B cell (primary cell): ENCODE data around the gene TBCD. TPM values are rescaled to one million over a fixed set of nuclear protein-coding genes. Genes with fewer than 3 reads are reported as not detected.

ENCODE experiments used
- ATAC-seq: fragments of 200-7000 bp; cut with Tn5 transposase; one replicate; pipeline ENCODE4 v1.10.0; 2021; ENCODE audit warnings: low read depth, mild to moderate bottlenecking, moderate number of reproducible peaks, moderate library complexity
- CTCF ChIA-PET: fragments of 350-600 bp; sonication (Branson Sonifier 250); formaldehyde crosslinking; loops from one replicate; lab custom pipeline; 2021; ENCODE audit warnings: antibody characterized with exemption, inconsistent platforms; lab: Charles Lee
- POLR2A ChIA-PET: fragments of 350-600 bp; sonication (Branson Sonifier 250); formaldehyde crosslinking; loops from one replicate; lab custom pipeline; 2021; ENCODE audit warnings: antibody characterized with exemption; lab: Charles Lee
- DNase-seq: peaks from one replicate; pipeline ENCODE4 v3.0.0; 2013
- H2AFZ ChIP-seq: 2 replicates; pipeline ENCODE4 v1.6.1; 2012; ENCODE audit warnings: mild to moderate bottlenecking, low read depth, low read length; ENCODE audit not compliant: insufficient read depth, poor library complexity, severe bottlenecking
- H3K27ac ChIP-seq, 2 donors: 1 replicate in 1 of 2; 2 replicates in 1 of 2; pipeline ENCODE4 v1.5.1; 2012 to 2013; ENCODE audit warnings: low read length in 2 of 2, mild to moderate bottlenecking in 2 of 2, moderate library complexity in 1 of 2
- H3K27me3 ChIP-seq, 4 experiments: fragments of 200-600 bp in 1 of 4; sonication (generic) in 1 of 4; replicated peaks in 1 of 4; 1 replicate in 2 of 4; 2 replicates in 2 of 4; pipeline versions ENCODE4 v1.6.1 to v1.7.0; 2013 to 2016; ENCODE audit warnings: low read length in 3 of 4, mild to moderate bottlenecking in 2 of 4, mixed read lengths in 1 of 4, moderate library complexity in 1 of 4; ENCODE audit not compliant: insufficient read depth in 4 of 4, control insufficient read depth in 3 of 4; ENCODE audit errors: control extremely low read depth in 1 of 4
- H3K36me3 ChIP-seq, 2 experiments: replicated peaks in 1 of 2; 1 replicate in 1 of 2; 2 replicates in 1 of 2; pipeline versions ENCODE4 v1.6.1 to v1.7.1; 2013; ENCODE audit warnings: low read length in 1 of 2; ENCODE audit not compliant: insufficient read depth in 2 of 2, control insufficient read depth in 1 of 2; ENCODE audit errors: control extremely low read depth in 1 of 2, extremely low read depth in 1 of 2
- H3K4me1 ChIP-seq, 2 donors: fragments of 200-600 bp in 1 of 2; sonication (generic) in 1 of 2; 1 replicate in 1 of 2; 2 replicates in 1 of 2; pipeline versions ENCODE4 v1.5.1 to v1.6.1; 2013 to 2017; ENCODE audit warnings: low read length in 2 of 2; ENCODE audit not compliant: control insufficient read depth in 2 of 2, insufficient read depth in 2 of 2
- H3K4me2 ChIP-seq: replicated peaks from 2 replicates; pipeline ENCODE3; 2012; ENCODE audit warnings: mild to moderate bottlenecking, low read depth, low read length; ENCODE audit not compliant: poor library complexity, severe bottlenecking
- H3K4me3 ChIP-seq, 5 experiments: fragments of 200-600 bp in 1 of 5; sonication (generic) in 1 of 5; 1 replicate in 3 of 5; 2 replicates in 2 of 5; pipeline versions ENCODE4 v1.5.1 to v1.7.0; 2011 to 2016; ENCODE audit warnings: low read length in 4 of 5, mild to moderate bottlenecking in 4 of 5, low read depth in 2 of 5, control low read depth in 1 of 5, moderate library complexity in 1 of 5; ENCODE audit not compliant: insufficient read depth in 1 of 5; ENCODE audit errors: control extremely low read depth in 1 of 5, extremely low read depth in 1 of 5
- H3K79me2 ChIP-seq: fragments of 200-600 bp; sonication (generic); one replicate; pipeline ENCODE4 v1.6.0; 2016; ENCODE audit warnings: low read length; ENCODE audit not compliant: control insufficient read depth, insufficient read depth
- H3K9ac ChIP-seq: fragments of 200-600 bp; sonication (generic); 2 replicates; pipeline ENCODE4 v1.6.1; 2017; ENCODE audit warnings: mild to moderate bottlenecking, low read length, moderate library complexity
- H3K9me3 ChIP-seq, 3 donors: one replicate each; pipeline versions ENCODE4 v1.6.1 to v1.7.1; 2013; ENCODE audit warnings: low read length in 2 of 3; ENCODE audit not compliant: control insufficient read depth in 2 of 3, insufficient read depth in 1 of 3; ENCODE audit errors: control extremely low read depth in 1 of 3
- H4K20me1 ChIP-seq: 2 replicates; pipeline ENCODE4 v1.6.0; 2012; ENCODE audit warnings: mild to moderate bottlenecking, low read length; ENCODE audit not compliant: insufficient read depth, control insufficient read depth, poor library complexity, severe bottlenecking
- H3K27ac Mint-ChIP-seq: one replicate; pipeline ENCODE4 v1.8.0; 2021; ENCODE audit warnings: mixed read lengths
- H3K27me3 Mint-ChIP-seq: one replicate; pipeline ENCODE4 v1.8.0; 2021; ENCODE audit warnings: mixed read lengths
- H3K4me1 Mint-ChIP-seq: one replicate; pipeline ENCODE4 v1.8.0; 2021; ENCODE audit warnings: mixed read lengths
- H3K4me3 Mint-ChIP-seq: one replicate; pipeline ENCODE4 v1.8.0; 2021; ENCODE audit warnings: mixed read lengths
- H3K9me3 Mint-ChIP-seq: one replicate; pipeline ENCODE4 v1.8.0; 2022; ENCODE audit warnings: mixed read lengths; ENCODE audit not compliant: insufficient read depth
- EZH2 ChIP-seq: IDR thresholded peaks from 2 replicates; pipeline ENCODE4 v1.6.1; 2012; ENCODE audit warnings: borderline replicate concordance, low read depth, mild to moderate bottlenecking, moderate library complexity, low read length; ENCODE audit not compliant: insufficient read depth, poor library complexity, severe bottlenecking
- WGBS: methylation state at CpG from one replicate; pipeline ENCODE4 v1.1.5; 2013; ENCODE audit warnings: missing lambda C conversion rate; ENCODE audit not compliant: insufficient coverage; 5-methylcytosine and 5-hydroxymethylcytosine counted together
- intact Hi-C: fragments of 100-400 bp; cut with micrococcal nuclease; formaldehyde crosslinking; loops from one replicate; pipeline ENCODE4 v1.10.0; 2022
- polyA plus RNA-seq: library from polyadenylated mRNA; depleted of rRNA; stranded (reverse); fragments of >200 nt; gene quantifications from 2 replicates; pipeline ENCODE4 v1.2.3, GENCODE V29; 2012
- total RNA-seq, 2 donors: library from RNA; stranded (reverse); fragments of 120-200 nt in 1 of 2; gene quantifications; 1 replicate in 1 of 2; 2 replicates in 1 of 2; pipeline versions ENCODE4 v1.2.3 to v1.2.4, GENCODE V29; 2013 to 2022
- TF ChIP-seq, protein P1 (sequence below): fragments of 200-600 bp; IDR thresholded peaks from one replicate; pipeline ENCODE4 v1.8.0; 2022; ENCODE audit warnings: antibody characterized with exemption, mild to moderate bottlenecking

Gene TBCD
- total and polyA plus RNA-seq, 2 donors (not counting 1 experiment from before 2014, with no cell fraction given) = 60.8 to 101 TPM

DNA sequence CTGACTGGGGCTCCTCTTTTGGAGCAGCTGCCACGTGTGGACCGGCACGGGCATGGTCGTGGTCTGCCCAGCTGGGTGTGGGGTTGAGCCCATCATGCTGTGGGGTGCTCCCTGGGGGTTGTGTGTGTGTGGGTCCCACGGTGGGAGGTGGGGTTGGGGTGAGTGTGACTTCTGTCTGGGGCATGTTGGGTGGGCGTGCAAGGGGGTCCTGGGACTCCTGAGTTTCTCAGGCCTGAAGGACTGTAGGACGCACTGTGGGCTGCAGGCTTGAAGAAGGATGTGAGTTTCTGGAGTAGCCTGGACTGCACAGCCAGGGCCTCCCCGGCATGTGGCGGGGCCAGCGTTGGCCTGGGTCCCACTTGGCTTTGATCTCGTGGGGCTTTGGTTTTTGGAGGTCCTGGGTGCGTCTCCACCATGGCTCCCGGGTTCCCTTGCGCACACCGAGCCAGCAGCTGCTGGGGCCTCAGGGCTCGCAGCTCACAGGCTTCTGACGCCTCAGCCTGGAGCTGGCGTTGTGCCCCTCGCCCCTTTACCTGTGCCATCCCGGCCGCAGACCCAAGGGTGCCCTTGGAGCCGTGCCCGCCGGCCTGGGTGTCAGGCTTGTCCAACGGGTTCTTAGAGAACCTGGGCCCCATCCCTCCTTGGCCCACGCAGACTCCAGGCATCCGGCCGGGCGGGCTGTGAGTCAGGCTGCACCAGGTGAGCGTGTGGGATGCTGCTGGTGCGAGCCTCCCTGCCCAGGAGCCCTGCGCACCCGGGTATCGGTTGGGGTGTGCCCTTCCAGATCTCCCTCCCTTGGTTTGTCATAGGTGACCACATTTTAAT is 122.4 kb downstream of the TBCD start:
- ATAC-seq = no peak
- Histone ChIP-seq H3K27me3 (peaks cover 0 to 21% (median 0%) of the 10 kb centered on the region in 4 experiments), H3K9ac (no peak overlapping the region), H3K9me3 (peaks cover 0 to 14% (median 0%) of the 10 kb centered on the region in 3 donors), H4K20me1 (peaks cover 30% of the 10 kb centered on the region), H3K4me1 (peaks cover 42 to 46% of the 10 kb centered on the region in 2 donors), H3K27ac (no peak overlapping the region), H3K4me3 (no peak overlapping the region), H3K79me2 (peaks cover 33% of the 10 kb centered on the region), H3K36me3 (peaks cover 0 to 7% of the 10 kb centered on the region in 2 experiments), H2AFZ (no peak overlapping the region), H3K4me2 (no peak overlapping the region)
- Mint-ChIP-seq H3K27ac (peak overlapping the region; percentile 78), H3K4me1 (peaks cover 44% of the 10 kb centered on the region), H3K9me3 (no peaks in the 10 kb centered on the region), H3K27me3 (no peaks in the 10 kb centered on the region), H3K4me3 (no peak overlapping the region)
- POLR2A ChIA-PET = interaction anchor here (0.6 to 1.0 kb wide), 2 partner anchors 14 to 566 kb away, joined by 3 to 4 read pairs; no protein-coding TSS in a partner anchor
- no peak for DNase-seq
- 84% methylated on average over 34 of the region's 34 CpGs for WGBS
- intact Hi-C loops = no loop called here
- TF ChIP-seq, protein P1, sequence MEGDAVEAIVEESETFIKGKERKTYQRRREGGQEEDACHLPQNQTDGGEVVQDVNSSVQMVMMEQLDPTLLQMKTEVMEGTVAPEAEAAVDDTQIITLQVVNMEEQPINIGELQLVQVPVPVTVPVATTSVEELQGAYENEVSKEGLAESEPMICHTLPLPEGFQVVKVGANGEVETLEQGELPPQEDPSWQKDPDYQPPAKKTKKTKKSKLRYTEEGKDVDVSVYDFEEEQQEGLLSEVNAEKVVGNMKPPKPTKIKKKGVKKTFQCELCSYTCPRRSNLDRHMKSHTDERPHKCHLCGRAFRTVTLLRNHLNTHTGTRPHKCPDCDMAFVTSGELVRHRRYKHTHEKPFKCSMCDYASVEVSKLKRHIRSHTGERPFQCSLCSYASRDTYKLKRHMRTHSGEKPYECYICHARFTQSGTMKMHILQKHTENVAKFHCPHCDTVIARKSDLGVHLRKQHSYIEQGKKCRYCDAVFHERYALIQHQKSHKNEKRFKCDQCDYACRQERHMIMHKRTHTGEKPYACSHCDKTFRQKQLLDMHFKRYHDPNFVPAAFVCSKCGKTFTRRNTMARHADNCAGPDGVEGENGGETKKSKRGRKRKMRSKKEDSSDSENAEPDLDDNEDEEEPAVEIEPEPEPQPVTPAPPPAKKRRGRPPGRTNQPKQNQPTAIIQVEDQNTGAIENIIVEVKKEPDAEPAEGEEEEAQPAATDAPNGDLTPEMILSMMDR = no peak
- TF ChIP-seq EZH2 = no peak
- CTCF ChIA-PET = interaction anchor here (1.0 to 4.1 kb wide), 6 partner anchors 10 to 93 kb away, joined by 4 to 43 read pairs (median 14); no protein-coding TSS in a partner anchor

DNA sequence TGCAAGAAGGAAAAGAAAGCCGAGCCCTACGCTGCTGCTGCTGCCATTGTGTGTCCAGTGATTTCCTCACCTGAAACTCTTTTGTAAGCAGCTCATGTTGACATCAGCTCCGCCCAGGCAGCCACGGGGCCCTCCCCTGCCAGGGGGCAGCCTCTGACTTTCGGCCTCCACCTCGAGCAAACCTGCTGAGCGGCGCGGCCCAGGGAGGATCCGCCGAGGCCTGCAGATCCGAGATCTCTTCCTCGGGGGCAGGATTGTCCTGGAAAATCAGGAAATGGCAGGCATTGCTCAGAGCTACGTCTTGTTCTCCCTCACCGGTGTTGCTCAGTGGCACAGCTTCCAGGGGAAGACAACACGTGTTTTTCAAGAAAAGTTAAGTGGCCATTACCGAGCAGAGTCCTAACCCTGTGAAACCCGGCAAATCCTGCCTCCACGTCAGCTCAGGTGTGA is 123.6 kb downstream of the TBCD start:
- Histone ChIP-seq H3K27me3 (peaks cover 0 to 15% (median 0%) of the 10 kb centered on the region in 4 experiments), H3K4me3 (no peak overlapping the region), H2AFZ (no peak overlapping the region), H3K9ac (no peak overlapping the region), H3K79me2 (peaks cover 35% of the 10 kb centered on the region), H4K20me1 (peaks cover 19% of the 10 kb centered on the region), H3K4me1 (peaks cover 32 to 34% of the 10 kb centered on the region in 2 donors), H3K27ac (no peak overlapping the region), H3K36me3 (peaks cover 0 to 7% of the 10 kb centered on the region in 2 experiments), H3K4me2 (no peak overlapping the region), H3K9me3 (peaks cover 0 to 9% (median 0%) of the 10 kb centered on the region in 3 donors)
- no peak for ATAC-seq
- DNase-seq = no peak
- Mint-ChIP-seq H3K27me3 (no peaks in the 10 kb centered on the region), H3K9me3 (no peaks in the 10 kb centered on the region), H3K4me1 (peaks cover 35% of the 10 kb centered on the region), H3K4me3 (no peak overlapping the region), H3K27ac (no peak overlapping the region)
- ChIA-PET POLR2A (no interaction called here), CTCF (interaction anchor here (0.8 to 3.0 kb wide), 6 partner anchors 9 to 94 kb away, joined by 3 to 21 read pairs (median 6); no protein-coding TSS in a partner anchor)
- WGBS = 97% methylated on average over 18 of the region's 19 CpGs
- intact Hi-C loops = no loop called here
- TF ChIP-seq EZH2 = no peak
- TF ChIP-seq, protein P1 = no peak
